ENCODE measurements around the gene FOLR1. TPM values are rescaled to one million over a fixed set of nuclear protein-coding genes. Genes with fewer than 3 reads are reported as not detected.

FOLR1 gene
- total RNA-seq, 1 experiment from 2014 or later = 4.8 TPM

DNA sequence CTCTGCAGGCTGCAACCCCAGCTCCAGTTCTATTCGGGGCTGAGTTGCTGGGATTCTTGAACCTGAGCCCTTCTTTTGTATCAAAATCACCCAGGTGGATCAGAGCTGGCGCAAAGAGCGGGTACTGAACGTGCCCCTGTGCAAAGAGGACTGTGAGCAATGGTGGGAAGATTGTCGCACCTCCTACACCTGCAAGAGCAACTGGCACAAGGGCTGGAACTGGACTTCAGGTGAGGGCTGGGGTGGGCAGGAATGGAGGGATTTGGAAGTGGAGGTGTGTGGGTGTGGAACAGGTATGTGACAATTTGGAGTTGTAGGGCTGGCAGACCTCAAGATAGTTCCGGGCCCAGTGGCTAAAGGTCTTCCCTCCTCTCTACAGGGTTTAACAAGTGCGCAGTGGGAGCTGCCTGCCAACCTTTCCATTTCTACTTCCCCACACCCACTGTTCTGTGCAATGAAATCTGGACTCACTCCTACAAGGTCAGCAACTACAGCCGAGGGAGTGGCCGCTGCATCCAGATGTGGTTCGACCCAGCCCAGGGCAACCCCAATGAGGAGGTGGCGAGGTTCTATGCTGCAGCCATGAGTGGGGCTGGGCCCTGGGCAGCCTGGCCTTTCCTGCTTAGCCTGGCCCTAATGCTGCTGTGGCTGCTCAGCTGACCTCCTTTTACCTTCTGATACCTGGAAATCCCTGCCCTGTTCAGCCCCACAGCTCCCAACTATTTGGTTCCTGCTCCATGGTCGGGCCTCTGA lies 3.8 kb downstream of the FOLR1 start:
- ATAC-seq = no peak
- POLR2A ChIA-PET = no interaction called here
- Histone ChIP-seq H3K9me2 (ENCODE audit: insufficient read depth) (no peaks in the 10 kb centered on the region), H3K4me2 (ENCODE audit: low read length) (no peak overlapping the region), H3K36me3 (ENCODE audit: control insufficient read depth in 1 of 2, insufficient read depth in 2 of 2, low read length in 2 of 2) (no peaks in the 10 kb centered on the region), H3K9me3 (ENCODE audit: control insufficient read depth in 1 of 2, insufficient read depth in 1 of 2, low read depth in 1 of 2, low read length in 2 of 2) (no peaks in the 10 kb centered on the region), H4K20me1 (ENCODE audit: insufficient read depth) (no peaks in the 10 kb centered on the region), H3K4me3 (replicated peaks in 1 of 2; ENCODE audit: low read depth in 1 of 2, low read length in 2 of 2) (no peak overlapping the region), H3K9ac (ENCODE audit: low read length) (no peak overlapping the region), H2AFZ (ENCODE audit: low read depth, low read length, poor library complexity, severe bottlenecking) (no peak overlapping the region), H3K4me1 (ENCODE audit: control insufficient read depth in 1 of 2, insufficient read depth in 2 of 2, low read length in 2 of 2) (peaks cover 13% of the 10 kb centered on the region in 2 experiments; a peak in 3 of 4 replicates), H3K27ac (ENCODE audit: low read depth, low read length) (no peak overlapping the region), H3K79me2 (ENCODE audit: insufficient read depth, low read length) (no peaks in the 10 kb centered on the region), H3K27me3 (ENCODE audit: insufficient read depth, low read length) (no peaks in the 10 kb centered on the region)
- no TSS peak for BruUV-seq (replicated peaks)
- CTCF ChIA-PET = no interaction called here
- DNase-seq (ENCODE audit: low read depth, low spot score) = no peak
- RAD21 ChIA-PET (ENCODE audit: low non-redundant PET in 1 of 2, low total read pairs in 2 of 2, uncharacterized antibody in 2 of 2, unreplicated experiment in 2 of 2) = no interaction called here
- no peak for TF ChIP-seq EZH2 (IDR thresholded peaks at IDR 0.05)
- no peak for TF ChIP-seq SP1 (IDR thresholded peaks at IDR 0.05; ENCODE audit: low read depth)
- no peak for TF ChIP-seq ZFX (IDR thresholded peaks at IDR 0.05)
- TF ChIP-seq, protein P1, sequence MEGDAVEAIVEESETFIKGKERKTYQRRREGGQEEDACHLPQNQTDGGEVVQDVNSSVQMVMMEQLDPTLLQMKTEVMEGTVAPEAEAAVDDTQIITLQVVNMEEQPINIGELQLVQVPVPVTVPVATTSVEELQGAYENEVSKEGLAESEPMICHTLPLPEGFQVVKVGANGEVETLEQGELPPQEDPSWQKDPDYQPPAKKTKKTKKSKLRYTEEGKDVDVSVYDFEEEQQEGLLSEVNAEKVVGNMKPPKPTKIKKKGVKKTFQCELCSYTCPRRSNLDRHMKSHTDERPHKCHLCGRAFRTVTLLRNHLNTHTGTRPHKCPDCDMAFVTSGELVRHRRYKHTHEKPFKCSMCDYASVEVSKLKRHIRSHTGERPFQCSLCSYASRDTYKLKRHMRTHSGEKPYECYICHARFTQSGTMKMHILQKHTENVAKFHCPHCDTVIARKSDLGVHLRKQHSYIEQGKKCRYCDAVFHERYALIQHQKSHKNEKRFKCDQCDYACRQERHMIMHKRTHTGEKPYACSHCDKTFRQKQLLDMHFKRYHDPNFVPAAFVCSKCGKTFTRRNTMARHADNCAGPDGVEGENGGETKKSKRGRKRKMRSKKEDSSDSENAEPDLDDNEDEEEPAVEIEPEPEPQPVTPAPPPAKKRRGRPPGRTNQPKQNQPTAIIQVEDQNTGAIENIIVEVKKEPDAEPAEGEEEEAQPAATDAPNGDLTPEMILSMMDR (IDR thresholded peaks at IDR 0.05 in 2 of 3, conservative IDR thresholded peaks at IDR 0.05 in 1 of 3; ENCODE audit: borderline replicate concordance in 1 of 3, insufficient read depth in 1 of 3, low read depth in 2 of 3, low read length in 2 of 3) = no peak
- TF ChIP-seq EGR1 (IDR thresholded peaks at IDR 0.05; ENCODE audit: low read depth) = no peak
- TF ChIP-seq ELF1 (IDR thresholded peaks at IDR 0.05; ENCODE audit: borderline replicate concordance, low read depth) = no peak
- no peak for TF ChIP-seq SIN3A (IDR thresholded peaks at IDR 0.05; ENCODE audit: low read depth)
- no peak for TF ChIP-seq CEBPB (IDR thresholded peaks at IDR 0.05; ENCODE audit: low read depth)
- no peak for TF ChIP-seq TCF7L2 (IDR thresholded peaks at IDR 0.05; ENCODE audit: borderline replicate concordance, extremely low read depth, insufficient read depth, insufficient read length)
- no peak for TF ChIP-seq RAD21 (IDR thresholded peaks at IDR 0.05; ENCODE audit: low read depth)
- no peak for TF ChIP-seq EZH2phosphoT487 (IDR thresholded peaks at IDR 0.05; ENCODE audit: borderline replicate concordance)
- TF ChIP-seq MAX (IDR thresholded peaks at IDR 0.05) = no peak
- TF ChIP-seq JUND (IDR thresholded peaks at IDR 0.05) = no peak
- TF ChIP-seq, protein P2, sequence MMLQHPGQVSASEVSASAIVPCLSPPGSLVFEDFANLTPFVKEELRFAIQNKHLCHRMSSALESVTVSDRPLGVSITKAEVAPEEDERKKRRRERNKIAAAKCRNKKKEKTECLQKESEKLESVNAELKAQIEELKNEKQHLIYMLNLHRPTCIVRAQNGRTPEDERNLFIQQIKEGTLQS (IDR thresholded peaks at IDR 0.05) = no peak
- TF ChIP-seq FOSL1 (IDR thresholded peaks at IDR 0.05; ENCODE audit: low read depth) = no peak
- TF ChIP-seq ZNF274 (IDR thresholded peaks at IDR 0.05; ENCODE audit: low read depth, low read length) = no peak
- TF ChIP-seq YY1 (IDR thresholded peaks at IDR 0.05; ENCODE audit: extremely low read depth, insufficient replicate concordance, low read depth, low read length) = no peak
- TF ChIP-seq POLR2AphosphoS5 (IDR thresholded peaks at IDR 0.05; ENCODE audit: low read depth, low read length) = no peak
- no peak for TF ChIP-seq REST (IDR thresholded peaks at IDR 0.05; ENCODE audit: low read depth)
- TF ChIP-seq CBX3 (IDR thresholded peaks at IDR 0.05; ENCODE audit: low read depth) = no peak
- intact Hi-C loops (cut with micrococcal nuclease) = no loop called here

Data from HCT116 (cell line).